Germinal center (tissue), 1 donor: Measurements from ENCODE around the gene IMMP2L.
"Not testable (repeated sequence)": the region's sequence is repeated elsewhere in the genome, so short reads cannot be mapped to it uniquely, and the experiment has no call there.

ENCODE experiments used
- DNase-seq: peaks from one replicate; pipeline ENCODE4 v3.0.0; 2012; ENCODE audit warnings: mixed read lengths, low spot score

The IMMP2L gene

DNA sequence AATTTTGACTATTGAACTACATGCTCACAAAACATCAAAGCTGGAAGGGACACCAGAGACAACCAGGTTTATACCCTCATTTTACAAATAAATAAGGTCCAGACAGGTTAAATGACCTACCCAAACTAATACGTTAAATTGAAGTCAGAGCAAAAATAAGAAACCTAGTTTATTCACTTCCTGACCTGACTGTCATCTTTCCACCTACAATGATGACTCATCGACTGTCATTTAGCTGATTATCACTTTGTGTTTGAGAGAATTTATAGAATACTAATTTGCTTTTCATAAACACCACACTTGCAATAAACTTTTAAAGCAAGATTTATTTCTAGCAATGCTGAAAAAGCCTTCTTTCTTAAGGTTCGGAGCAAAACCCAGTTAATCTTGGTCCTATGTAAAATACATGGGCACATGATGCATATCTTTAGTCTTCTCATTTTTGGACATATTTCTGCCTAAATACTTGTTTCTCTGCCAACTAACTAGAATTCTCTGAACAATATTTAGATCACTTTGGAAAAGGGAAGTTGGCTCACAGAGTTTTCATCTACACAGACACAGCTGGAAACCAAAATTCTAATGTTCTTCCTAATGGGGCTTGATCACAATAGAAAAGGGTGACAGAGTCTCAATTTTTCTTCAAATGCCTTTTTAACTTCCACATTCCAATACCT, 488.1 kb downstream of the IMMP2L start:
- no peak for DNase-seq

DNA sequence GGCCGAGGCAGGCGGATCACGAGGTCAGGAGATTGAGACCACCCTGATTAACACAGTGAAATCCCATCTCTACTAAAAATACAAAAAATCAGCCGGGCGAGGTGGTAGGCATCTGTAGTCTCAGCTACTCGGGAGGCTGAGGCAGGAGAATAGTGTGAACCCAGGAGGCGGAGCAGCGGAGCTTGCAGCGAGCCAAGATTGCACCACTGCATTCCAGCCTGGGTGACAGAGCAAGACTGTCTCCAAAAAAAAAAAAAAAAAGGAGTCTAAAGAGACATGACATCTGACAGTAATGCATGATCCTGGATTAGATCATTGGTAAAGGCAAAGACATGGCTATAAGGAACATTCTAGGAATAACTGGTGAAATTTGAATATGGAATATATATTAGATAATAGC, 489.6 kb downstream of the IMMP2L start:
- DNase-seq: not testable (repeated sequence)

DNA sequence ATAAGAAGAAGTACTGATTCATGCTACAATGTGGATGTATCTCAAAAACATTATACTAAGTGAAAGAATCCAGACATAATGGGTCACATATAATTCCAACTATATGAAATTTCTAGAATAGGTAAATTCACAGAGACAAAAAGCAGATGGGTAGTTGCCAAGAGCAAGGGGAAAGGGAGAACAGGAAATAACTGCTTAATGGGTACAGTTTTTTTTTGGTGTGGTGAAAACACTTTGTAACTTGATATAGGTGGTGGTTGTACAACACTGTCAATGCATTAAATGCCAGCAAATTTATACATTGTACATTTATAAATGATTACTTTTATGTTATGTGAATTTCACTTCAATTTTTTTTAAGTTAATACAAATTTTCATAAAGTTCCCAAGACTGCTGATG, 490.7 kb downstream of the IMMP2L start:
- no peak for DNase-seq

DNA sequence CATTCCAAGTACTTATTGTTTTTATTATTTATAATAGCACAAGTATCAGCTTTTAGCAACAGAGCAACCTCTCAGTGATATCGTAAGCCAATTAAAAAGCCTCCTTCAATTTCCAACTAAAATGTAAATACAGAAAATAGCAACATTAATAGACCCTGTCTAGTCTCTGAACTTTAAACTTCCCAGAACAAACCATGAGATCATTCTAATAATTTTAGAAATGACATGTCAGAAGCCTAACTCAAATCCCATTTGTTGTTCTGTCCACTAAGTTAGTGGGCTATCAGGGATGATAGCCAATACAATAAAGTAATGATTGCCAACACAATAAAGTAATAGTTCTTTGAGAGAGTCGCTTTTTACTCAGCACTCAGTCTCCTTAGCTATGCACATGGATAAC, 493.7 kb downstream of the IMMP2L start:
- no peak for DNase-seq

DNA sequence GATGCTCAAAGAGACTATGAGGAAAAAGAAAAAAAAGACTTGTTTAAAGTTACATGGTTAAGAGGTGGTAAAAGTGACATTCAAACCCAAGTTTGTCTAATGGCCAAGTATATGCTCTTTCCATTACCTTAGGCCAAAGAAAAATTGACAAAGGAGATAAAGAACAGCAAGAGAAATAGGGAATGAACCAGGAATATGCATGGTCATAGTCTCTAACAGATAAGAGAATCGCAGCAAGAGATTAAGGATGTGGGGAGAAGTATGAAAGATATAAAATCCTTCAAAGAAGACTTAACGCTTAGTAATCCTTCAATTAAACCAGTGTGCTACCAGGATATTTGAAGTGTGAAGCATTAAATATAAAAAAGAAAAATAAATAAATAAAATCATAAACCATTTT, 494.6 kb downstream of the IMMP2L start:
- DNase-seq: no peak

DNA sequence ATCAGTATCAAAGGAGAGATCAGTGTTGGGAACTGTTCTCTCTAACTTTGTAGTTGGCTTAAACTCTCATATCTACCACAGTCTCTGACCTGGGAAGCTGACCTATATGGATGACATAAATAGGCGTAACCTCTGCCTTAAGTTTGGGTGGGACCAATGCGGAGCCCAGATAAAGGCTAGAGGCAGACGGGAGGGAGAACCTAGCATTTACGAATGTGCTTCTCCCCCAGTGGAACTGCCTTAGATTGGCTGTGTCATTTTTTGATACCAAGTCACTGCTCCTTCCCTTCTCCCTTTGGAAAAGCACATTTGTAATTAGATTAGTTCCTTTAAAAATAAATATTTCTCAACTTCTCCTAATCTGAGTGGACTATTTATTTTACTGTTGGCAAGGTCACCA, 495.0 kb downstream of the IMMP2L start:
- no peak for DNase-seq

DNA sequence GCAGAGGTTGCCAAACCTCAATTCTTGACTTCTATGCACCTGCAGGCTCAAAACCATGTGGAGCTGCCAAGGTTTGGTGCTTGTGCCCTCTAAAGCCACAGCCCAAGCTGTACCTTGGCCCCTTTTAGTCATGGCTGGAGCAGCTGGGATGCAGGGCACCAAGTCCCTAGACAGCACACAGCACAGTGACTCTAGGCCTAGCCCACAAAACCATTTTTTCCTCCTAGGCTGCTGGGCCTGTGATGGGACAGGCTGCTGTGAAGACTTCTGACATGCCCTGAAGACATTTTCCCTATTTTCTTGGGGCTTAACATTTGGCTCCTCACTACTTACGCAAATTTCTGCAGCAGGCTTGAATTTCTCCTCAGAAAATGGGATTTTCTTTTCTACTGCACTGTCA, 499.1 kb downstream of the IMMP2L start:
- DNase-seq: no peak

DNA sequence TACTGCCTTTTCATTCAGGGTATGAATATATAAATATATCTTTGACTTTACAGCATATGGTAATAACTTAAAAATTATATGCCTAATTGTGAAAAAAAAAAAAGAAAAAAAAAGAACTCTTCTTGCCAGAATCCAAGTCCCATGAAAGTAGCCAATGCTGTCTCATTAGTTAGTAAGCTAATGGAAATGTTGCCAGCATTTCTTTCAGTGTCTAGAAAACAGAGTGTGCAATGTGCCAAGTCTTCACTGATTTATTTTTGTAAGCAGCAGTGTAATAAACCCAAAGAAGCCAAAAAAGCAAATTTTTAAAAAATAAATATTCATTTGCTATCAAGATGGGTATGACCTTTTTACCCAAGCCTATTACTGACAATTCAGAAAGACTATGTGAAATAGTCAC, 502.5 kb downstream of the IMMP2L start:
- no peak for DNase-seq

DNA sequence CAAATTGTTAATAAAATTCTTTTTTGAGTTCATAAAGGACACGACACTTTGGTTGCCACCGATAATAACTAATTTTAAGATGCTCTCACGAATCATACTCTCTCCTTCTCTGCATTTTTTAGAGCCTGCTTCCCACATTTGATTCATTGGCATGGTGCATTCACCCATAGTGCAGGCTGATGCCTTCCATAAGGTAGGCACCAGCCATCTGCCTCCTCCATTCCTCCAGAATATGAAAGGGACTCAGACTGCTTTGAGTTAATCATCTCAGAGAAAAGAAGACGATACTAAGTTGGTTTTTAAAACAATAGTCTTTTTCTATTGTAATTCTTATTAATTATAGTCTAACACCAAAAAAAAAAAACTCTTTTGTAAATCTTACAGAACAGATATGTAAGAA, 505.2 kb downstream of the IMMP2L start:
- DNase-seq: no peak

DNA sequence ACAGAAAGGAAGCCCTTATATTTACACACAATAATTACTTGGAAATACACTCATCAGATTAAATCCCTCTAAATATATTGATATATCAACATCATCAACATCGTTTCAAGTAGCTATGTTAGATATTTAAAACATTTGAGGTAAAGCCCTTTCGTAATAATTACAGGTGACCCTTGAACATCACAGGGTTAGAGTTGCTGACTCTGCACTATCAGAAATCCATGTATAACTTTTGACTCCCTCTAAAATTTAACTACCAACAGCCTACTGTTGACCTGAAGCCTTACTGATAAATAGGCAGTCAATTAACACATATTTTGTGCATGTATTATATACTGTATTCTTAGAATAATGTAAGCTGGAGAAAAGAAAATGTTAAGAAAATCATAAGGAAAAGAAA, 505.9 kb downstream of the IMMP2L start:
- DNase-seq: no peak

DNA sequence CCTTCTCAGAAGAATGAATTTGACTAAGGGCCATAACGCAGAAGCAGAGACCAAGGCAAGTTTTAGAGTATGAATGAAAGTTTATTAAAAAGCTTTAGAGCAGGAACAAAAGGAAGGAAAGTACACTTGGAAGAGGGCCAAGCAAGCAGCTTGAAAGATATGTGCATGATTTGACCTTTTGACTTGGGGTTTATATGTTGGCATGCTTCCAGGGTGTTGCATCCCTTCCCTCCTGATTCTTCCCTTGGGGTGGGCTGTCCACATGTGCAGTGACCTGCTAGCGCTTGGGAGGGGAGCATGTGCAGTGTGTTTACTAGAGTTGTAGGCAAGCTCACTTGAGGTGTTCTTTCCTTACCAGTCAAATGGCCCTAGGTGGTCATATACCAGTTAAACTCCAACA, 509.3 kb downstream of the IMMP2L start:
- DNase-seq: no peak

DNA sequence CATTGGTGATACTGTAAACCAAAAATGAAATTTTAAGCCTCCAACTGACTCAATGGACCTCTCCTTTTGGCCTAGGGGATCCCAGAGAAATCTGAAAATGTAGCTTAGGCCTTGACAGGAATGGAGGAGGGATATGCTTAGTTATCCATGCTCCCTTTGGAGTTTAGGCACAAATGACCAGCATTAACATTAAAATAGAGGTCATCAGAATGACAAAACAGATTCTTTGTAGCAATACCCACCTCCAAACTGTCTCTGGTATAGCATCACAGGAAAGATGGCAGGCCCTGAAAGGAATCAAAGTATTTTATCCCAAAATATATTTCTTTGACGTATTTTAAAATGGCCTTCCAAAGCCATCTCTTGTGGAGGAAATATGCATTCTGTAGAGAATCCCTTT, 510.5 kb downstream of the IMMP2L start:
- DNase-seq: no peak

DNA sequence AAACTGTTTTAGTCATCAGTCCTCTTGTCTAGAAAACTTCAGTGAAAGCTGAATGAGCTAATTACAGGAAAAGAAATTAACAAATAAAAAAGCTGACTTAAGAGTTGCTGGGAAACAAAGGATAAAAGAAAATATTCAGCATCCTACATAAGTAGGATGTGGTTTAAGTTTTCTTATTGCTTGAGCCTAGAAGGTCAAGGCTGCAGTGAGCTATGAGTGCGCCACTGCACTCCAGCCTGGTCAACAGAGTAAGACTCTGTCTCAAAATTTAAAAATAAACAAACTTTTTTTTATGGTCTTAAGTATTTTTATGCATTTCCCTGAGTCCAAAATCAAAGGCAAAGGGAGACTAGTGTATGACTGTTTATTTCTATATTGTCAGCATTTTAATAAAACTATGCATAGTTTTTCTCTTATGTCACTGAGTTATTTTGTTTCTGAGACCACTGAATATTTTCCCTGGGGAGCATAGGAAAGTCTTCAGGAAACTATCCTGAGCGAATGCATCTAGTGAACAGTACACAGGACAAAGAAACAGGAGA, 511.3 kb downstream of the IMMP2L start:
- no peak for DNase-seq

DNA sequence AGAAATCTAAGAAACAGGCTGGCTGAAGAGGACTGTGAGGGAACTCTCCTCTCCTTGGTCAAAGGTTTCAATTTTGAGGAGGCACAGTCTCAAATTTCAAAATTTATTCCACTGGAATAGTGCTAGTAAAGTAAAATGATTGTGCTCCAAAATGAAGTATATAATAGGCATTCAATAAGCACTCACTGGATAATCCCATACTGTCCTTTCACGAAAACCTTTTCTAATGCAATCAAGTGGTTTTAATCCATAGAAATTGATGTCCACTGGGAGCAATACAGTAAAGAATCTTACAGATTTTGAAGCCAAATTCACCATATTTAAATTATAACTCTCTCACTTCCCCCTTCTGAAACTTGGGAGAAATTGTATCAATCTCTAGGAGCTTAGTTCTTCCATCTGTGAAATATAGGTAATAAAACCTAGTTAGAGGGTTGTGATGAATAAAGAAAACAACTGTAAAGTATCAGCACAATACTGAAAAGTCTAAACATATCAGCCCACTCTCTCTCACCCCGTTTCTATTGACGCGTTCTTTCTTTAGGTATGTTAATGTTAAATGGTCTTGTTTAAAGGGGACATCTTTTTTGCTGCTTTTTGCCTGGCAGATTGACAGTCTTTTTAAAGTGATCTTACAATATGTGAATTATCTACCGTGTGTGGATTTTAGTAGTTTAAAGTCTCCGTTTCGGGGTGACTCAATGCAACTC, 512.2 kb downstream of the IMMP2L start:
- DNase-seq: no peak

DNA sequence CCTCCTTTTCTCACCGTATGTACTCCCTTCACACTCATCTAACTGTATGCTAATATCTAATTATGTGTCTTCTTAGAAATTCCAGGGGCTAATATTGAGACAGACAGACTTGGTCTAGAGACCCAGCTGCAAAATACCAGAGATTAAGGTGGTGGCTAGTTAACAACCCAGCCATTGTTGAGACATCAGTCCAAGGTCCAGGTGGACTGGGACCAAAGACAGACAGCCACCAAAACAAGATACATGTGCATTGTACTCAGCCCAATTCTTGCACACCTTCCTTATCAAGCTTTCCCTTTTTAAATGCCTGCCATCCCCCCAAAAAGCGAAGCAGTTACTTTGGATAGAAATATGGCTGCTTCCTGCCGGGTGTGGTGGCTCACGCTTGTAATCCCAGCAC, 514.7 kb downstream of the IMMP2L start:
- DNase-seq: no peak

DNA sequence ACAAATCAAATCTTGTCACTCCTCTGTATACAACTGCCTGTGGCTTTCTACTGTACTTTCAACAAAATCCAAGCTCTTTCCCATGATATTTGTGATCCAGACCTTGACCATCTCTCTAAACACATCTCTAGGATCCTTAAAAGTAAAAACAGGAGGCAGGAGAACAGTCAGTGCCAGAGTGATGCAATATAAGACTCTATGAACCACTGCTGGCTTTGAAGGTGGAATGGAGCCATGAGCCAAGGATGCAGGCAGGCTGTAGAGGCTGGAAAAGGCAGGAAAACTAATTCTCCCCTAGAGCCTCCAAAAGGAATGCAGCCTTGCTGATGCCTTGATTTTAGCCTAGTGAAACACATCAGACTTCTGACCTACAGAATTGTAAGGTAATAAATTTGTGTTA, 516.8 kb downstream of the IMMP2L start:
- no peak for DNase-seq

DNA sequence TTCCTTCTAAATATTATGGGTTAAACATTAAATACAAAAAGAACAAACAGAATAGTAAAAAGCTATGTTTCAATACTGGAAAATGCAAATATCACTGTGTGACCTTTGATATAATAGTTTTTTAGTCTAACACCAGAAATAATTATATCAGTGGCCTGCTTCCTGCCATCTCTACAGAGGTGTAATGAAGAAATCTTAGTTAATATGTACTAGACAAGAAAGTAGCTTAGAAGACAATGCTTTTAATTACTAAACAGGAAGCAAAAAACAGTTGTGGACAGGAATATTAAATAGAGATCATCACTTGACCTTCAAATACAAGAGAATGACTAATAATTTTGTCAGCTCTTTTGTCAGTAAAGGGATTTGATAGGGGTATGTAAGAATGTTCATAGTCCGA, 518.7 kb downstream of the IMMP2L start:
- no peak for DNase-seq

DNA sequence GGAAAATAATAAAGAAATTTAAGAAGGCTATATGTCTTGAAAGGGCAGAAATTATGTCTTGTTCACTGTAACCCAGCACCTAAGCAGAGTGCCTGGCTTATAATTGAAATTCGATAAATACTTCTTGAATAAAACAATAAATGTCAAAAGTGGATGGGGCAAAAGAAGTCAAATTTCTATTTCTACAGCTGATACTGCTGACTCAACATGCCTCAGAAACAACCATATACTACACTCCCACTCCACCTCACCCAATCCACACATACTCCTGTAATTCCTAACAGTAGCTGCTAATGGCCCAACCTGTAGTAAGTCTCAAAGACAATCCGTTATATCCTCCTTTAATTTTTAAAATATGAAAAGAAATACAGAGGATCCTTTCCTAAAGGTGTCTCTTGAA, 519.5 kb downstream of the IMMP2L start:
- no peak for DNase-seq

DNA sequence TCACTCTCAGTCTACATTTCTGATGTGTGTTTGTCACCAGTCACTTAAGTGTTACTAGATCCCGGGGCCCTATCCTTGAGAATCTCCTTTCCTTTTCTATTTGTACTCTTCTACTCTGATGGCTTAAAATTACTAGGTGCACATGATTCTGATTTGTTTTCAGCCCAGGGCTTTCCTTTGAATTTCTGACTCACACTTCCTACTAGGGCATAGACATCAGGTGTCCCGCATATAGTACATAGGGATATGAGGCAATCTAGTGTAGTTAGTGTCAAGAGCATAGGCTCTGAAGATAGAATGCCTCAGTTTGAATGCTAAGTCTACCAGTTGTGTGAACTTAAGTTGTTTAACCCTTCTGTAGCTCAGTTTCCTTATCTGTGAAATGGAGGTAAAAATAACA, 520.7 kb downstream of the IMMP2L start:
- no peak for DNase-seq

DNA sequence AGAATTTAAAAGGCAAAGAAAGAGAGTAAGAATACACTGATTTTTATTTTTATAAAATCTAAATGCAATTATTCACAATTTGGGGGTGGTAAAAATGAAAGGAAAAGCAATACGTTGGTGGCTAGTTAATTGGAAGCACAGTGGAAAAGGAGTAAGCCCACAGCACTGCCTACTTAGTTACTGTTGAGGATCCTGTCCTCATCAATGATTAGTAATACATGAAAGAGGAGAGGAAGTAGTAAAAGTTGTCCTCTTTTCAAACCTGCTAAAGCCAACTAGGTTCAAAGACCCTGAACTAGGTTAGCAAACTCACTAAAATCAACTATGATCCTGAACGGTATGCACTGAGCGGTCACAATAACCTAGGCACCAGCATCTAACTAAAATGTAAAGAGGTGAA, 524.1 kb downstream of the IMMP2L start:
- DNase-seq: no peak

DNA sequence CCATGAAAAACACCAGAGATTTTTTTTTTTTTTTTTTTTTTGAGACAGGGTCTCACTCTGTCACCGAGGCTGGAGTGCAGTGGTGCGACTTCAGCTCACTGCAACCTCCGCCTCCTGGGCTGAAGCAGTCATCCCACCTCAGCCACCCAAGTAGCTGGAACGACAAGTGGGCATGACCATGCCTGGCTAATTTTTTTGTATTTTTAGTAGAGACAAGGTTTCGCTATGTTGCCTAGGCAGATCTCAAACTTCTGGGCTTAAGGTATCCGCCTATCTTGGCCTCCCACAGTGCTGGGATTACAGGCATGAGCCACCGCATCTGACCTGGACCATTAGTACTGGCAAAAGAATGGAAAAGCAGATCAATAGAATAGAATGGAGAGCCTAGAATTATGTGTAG, 530.4 kb downstream of the IMMP2L start:
- no peak for DNase-seq

DNA sequence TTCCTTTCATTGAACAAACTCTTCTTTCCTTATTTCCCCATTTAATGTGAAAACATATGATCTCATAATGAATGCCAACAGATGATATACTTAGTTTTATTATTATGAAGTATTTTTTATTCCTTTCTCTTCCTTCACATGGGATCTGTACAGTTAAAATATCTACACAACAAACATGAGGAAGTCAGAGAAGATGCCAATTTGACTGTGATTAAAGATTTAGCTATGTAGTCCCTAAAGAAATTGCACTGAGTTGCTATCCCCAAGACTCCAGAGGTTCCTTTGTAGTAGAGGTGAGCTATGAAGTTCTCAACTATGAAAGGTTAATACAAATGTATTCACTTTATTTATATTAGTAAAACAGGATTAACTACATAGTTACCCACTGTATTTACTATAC, 532.0 kb downstream of the IMMP2L start:
- DNase-seq: no peak

DNA sequence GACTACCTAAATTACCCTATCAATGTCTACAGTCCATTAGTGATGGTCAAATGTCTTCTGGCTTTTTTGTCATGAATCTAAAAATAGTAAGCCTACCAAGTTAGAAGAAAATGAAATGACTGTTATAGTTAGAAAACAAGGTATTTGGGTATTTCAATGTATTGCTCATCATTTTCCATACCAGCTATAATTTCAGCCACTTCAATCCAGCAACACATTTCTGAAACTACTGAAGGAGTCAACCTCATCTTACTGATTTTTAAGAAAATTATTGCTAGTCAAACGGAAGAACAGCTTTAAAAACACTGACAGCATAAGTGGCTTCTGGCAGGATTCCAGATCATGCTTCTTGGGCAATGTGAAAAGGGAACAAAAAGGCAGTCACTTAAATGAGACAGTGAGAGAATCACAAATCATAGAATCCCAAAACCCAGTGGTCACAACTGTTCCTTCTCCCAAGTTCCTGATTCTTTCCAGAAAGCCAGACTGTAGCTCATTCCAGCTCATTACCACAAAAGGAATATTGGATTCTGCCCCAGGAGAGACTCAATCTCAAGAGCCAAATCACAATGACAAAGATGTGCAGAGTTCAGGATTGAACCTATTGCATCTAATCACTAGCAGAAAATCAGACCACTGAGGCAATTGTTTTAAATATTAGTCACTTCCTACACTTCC, 532.6 kb downstream of the IMMP2L start:
- DNase-seq: no peak
